ENCODE results near the gene FAM53C. TPM values are rescaled to one million over a fixed set of nuclear protein-coding genes. Genes with fewer than 3 reads are reported as not detected.
"Not testable (repeated sequence)": the region's sequence is repeated elsewhere in the genome, so short reads cannot be mapped to it uniquely, and the experiment has no call there.

Gene FAM53C
- total RNA-seq (57.0 TPM), polyA plus RNA-seq (10 to 100 TPM; 20.4 to 28.9 (median 24.6) TPM)

DNA sequence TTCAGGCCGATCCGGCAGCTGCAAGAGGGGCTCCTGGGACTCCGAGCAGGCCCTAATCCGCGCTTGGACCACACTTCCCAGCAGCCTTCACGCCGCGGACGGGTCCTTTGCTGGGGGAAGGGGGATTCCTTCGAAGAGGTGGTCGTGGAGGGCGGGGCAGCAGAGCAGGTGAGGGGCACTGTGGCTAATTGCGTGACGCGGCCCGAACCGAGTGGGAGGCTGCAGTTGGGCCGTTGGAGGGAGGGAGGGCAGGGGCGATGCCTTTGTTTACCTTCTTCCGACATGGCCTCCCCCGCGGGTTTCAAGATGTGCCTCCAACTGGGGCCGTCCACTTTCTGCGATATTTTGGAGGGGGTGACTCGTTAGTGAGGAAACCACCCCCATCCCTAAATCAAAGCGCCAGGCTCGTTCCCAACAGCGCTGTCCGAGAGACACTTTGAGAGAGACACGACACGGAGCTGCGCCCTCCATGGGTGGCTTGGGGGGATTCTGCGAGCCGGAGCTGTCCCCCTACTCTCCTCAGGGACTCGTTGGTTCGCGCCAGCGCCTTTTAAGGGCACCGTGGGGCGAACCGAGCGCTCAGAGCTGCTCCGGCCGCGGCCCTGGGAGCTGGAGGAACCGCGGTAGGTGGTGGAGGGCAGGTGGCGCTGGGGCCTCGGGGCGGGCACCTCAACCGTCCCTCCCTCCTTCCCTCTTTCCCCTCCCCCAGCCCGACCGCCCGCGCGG is at the start of gene FAM53C:
Gene FAM53C (plus strand): TSS at position 582 of the 726 bp plus-strand sequence. CDS start 3,070 bp downstream, outside the sequence.
- peaks cover 27% of the 10 kb centered on the region for H3K4me1 ChIP-seq (ENCODE audit: control insufficient read depth, insufficient read depth, low read length, poor library complexity, severe bottlenecking)
- no peaks in the 10 kb centered on the region for H3K9me3 ChIP-seq (ENCODE audit: control insufficient read depth in 2 of 2, low read length in 2 of 2)
- peaks cover 9% of the 10 kb centered on the region for H3K36me3 ChIP-seq (ENCODE audit: control insufficient read depth, insufficient read depth, low read length)
- Mint-ChIP-seq H3K27me3 (peaks cover 5% of the 10 kb centered on the region), H3K4me1 (peaks cover 1 to 43% (median 26%) of the 10 kb centered on the region in 4 donors), H3K36me3 (peaks cover 8% of the 10 kb centered on the region), H3K4me3 (peak within 1 kb of the TSS; percentile 92 to 99 (median 94)), H3K27ac (peak within 1 kb of the TSS; percentile 99 to 100 (median 100)), H3K9me3 (no peaks in the 10 kb centered on the region)
- DNase-seq = peak; percentile 82 to 96 (median 95)
- ATAC-seq (ENCODE audit: low read depth in 2 of 2) = peak; percentile 91
- H3K27ac ChIP-seq (ENCODE audit: insufficient read depth, low read length, poor library complexity, severe bottlenecking) = peak within 1 kb of the TSS; percentile 87
- no peaks in the 10 kb centered on the region for H3K27me3 ChIP-seq (ENCODE audit: control insufficient read depth, insufficient read depth, low read length)
- H3K4me3 ChIP-seq (ENCODE audit: low read depth, low read length) = peak within 1 kb of the TSS; percentile 81

DNA sequence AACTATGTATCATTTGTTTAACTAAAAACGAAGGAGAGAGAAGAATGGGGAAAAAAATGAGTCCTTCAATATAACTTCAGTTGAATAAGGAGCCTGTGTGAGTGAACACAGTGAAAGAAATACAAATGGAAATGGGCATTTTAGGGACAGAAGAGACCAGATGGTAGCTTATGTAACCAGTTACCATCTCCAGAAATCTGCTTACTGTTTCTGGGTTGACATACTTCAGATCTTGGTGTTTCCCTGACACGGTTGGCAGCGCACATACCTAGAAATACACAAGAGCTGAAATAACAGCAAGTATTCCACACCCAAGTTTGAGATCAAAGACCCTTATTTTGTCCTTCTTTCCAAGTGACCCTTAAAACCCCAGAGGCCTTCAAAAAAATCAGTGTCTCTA is 48.8 kb upstream of the FAM53C start:
- Histone ChIP-seq H3K9me3 (ENCODE audit: control insufficient read depth in 2 of 2, low read length in 2 of 2) (no peaks in the 10 kb centered on the region), H3K4me1 (ENCODE audit: control insufficient read depth, insufficient read depth, low read length, poor library complexity, severe bottlenecking) (no peaks in the 10 kb centered on the region), H3K4me3 (ENCODE audit: low read depth, low read length) (no peak overlapping the region), H3K27me3 (ENCODE audit: control insufficient read depth, insufficient read depth, low read length) (no peaks in the 10 kb centered on the region), H3K27ac (ENCODE audit: insufficient read depth, low read length, poor library complexity, severe bottlenecking) (no peak overlapping the region), H3K36me3 (ENCODE audit: control insufficient read depth, insufficient read depth, low read length) (no peaks in the 10 kb centered on the region)
- ATAC-seq (ENCODE audit: low read depth in 2 of 2) (no peak), DNase-seq (no peak)
- Mint-ChIP-seq H3K4me1 (peaks cover 0 to 6% (median 4%) of the 10 kb centered on the region in 4 donors), H3K4me3 (no peak overlapping the region), H3K36me3 (no peaks in the 10 kb centered on the region), H3K9me3 (no peaks in the 10 kb centered on the region), H3K27ac (no peak overlapping the region), H3K27me3 (no peaks in the 10 kb centered on the region)

DNA sequence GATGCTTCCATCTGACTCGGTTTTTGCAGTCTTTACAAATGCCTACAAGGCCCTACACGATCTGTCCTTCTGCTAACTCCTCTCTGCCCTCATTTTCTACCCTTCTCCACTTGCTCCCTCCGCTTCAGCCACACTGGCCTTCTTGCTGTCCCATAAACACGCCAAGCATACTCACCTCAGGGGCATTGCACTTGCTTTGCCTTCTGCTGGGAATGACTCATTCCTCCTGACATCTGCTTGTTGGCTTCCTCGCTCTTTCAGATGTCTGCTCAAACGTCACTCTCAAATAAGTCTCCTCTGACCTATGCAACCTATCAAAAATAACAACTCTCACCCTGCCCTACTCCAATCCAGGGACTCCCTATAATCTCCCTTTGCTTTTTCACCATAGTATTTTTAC is 34.7 kb upstream of the FAM53C start:
- H3K4me3 ChIP-seq (ENCODE audit: low read depth, low read length) = no peak overlapping the region
- DNase-seq (no peak), ATAC-seq (ENCODE audit: low read depth in 2 of 2) (no peak)
- no peaks in the 10 kb centered on the region for H3K36me3 ChIP-seq (ENCODE audit: control insufficient read depth, insufficient read depth, low read length)
- no peaks in the 10 kb centered on the region for H3K9me3 ChIP-seq (ENCODE audit: control insufficient read depth in 2 of 2, low read length in 2 of 2)
- Mint-ChIP-seq H3K36me3 (peaks cover 6% of the 10 kb centered on the region), H3K9me3 (peaks cover 0 to 3% (median 0%) of the 10 kb centered on the region in 7 donors), H3K4me3 (no peak overlapping the region), H3K4me1 (peaks cover 0 to 6% (median 2%) of the 10 kb centered on the region in 4 donors), H3K27ac (no peak overlapping the region), H3K27me3 (no peaks in the 10 kb centered on the region)
- no peaks in the 10 kb centered on the region for H3K4me1 ChIP-seq (ENCODE audit: control insufficient read depth, insufficient read depth, low read length, poor library complexity, severe bottlenecking)
- no peaks in the 10 kb centered on the region for H3K27me3 ChIP-seq (ENCODE audit: control insufficient read depth, insufficient read depth, low read length)
- H3K27ac ChIP-seq (ENCODE audit: insufficient read depth, low read length, poor library complexity, severe bottlenecking) = no peak overlapping the region

DNA sequence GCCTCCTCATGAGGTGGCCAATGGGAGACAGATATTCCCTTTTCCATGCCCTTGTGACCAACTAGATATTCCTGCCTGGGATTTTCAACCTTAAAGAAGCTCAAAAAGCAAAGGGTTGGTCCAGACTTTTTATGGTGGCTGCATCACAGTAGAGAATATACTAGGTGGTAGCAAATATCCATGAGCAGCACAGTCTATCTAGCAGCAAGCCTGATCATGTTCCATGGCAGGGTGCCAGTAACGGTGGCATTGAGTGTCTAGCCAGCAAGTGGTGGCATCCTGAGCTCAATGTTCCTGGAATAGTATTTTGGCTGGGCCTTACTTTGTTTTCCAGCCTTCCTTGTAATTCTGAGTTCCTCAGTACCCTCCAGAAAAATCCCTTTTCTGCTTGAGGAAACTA is 32.3 kb upstream of the FAM53C start:
- Mint-ChIP-seq H3K9me3 (peaks cover 0 to 2% (median 0%) of the 10 kb centered on the region in 7 donors), H3K36me3 (no peaks in the 10 kb centered on the region), H3K27me3 (no peaks in the 10 kb centered on the region), H3K27ac (no peak overlapping the region), H3K4me1 (peaks cover 0 to 6% (median 0%) of the 10 kb centered on the region in 4 donors), H3K4me3 (no peak overlapping the region)
- DNase-seq (no peak), ATAC-seq (ENCODE audit: low read depth in 2 of 2) (no peak)
- no peak overlapping the region for H3K4me3 ChIP-seq (ENCODE audit: low read depth, low read length)
- H3K36me3 ChIP-seq (ENCODE audit: control insufficient read depth, insufficient read depth, low read length) = no peaks in the 10 kb centered on the region
- H3K27ac ChIP-seq (ENCODE audit: insufficient read depth, low read length, poor library complexity, severe bottlenecking) = no peak overlapping the region
- H3K27me3 ChIP-seq (ENCODE audit: control insufficient read depth, insufficient read depth, low read length) = no peaks in the 10 kb centered on the region
- no peaks in the 10 kb centered on the region for H3K9me3 ChIP-seq (ENCODE audit: control insufficient read depth in 2 of 2, low read length in 2 of 2)
- no peaks in the 10 kb centered on the region for H3K4me1 ChIP-seq (ENCODE audit: control insufficient read depth, insufficient read depth, low read length, poor library complexity, severe bottlenecking)

DNA sequence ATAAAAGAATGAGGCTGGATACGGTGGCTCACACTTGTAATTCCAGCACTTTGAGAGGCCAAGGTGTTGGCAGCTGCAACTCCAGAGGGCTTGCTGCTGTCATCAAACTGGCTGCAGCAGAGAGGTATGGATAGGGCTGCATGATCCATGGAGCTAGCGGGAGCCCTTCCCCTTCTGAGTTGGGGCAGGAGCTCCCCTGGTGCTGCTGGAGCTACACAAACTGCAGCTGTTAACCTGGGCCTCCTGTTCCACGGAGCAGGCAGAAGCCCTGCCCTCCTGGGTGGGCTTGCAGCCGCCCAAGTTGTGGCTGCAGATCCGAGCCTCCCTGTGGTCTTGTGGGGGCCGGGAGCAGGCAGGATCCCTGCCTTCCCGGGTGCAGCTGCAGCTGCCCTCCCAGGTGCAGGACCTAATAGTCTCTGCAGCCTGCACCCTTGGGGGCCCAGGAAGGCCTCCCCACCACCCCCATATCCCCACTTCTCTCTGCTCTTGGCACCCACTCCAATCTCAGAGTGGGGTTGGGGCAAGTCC is 22.3 kb upstream of the FAM53C start:
- Mint-ChIP-seq H3K4me1 (no peaks in the 10 kb centered on the region), H3K9me3 (no peaks in the 10 kb centered on the region), H3K27me3 (no peaks in the 10 kb centered on the region), H3K27ac (no peak overlapping the region), H3K36me3 (peaks cover 3% of the 10 kb centered on the region), H3K4me3 (no peak overlapping the region)
- Histone ChIP-seq H3K4me3 (ENCODE audit: low read depth, low read length) (no peak overlapping the region), H3K9me3 (ENCODE audit: control insufficient read depth in 2 of 2, low read length in 2 of 2) (no peaks in the 10 kb centered on the region), H3K4me1 (ENCODE audit: control insufficient read depth, insufficient read depth, low read length, poor library complexity, severe bottlenecking) (no peaks in the 10 kb centered on the region), H3K27ac (ENCODE audit: insufficient read depth, low read length, poor library complexity, severe bottlenecking) (no peak overlapping the region), H3K27me3 (ENCODE audit: control insufficient read depth, insufficient read depth, low read length) (no peaks in the 10 kb centered on the region), H3K36me3 (ENCODE audit: control insufficient read depth, insufficient read depth, low read length) (no peaks in the 10 kb centered on the region)
- no peak for ATAC-seq (ENCODE audit: low read depth in 2 of 2)
- no peak for DNase-seq

DNA sequence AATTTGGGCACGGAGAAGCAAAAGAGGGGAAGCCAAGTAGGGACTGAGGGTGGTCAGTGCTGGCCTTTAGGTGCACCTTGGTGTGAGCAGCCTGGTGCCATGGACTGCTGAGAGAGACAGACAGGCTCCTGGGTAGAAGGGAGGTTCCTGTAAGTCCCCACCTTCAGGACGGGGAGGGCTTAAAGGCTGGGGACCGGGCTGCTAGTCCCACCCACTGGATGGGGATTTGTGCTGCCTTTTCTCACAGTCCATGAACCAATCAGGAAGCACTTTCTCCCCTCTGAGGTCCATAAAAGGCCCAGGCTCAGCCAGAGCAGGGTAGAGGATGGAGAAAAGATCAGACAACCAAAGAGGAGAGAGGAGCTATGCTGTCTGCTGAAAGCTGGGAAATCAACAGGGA is 21.7 kb upstream of the FAM53C start:
- H3K27me3 Mint-ChIP-seq = no peaks in the 10 kb centered on the region
- ATAC-seq (ENCODE audit: low read depth in 2 of 2) (no peak), DNase-seq (no peak)
- H3K36me3 ChIP-seq (ENCODE audit: control insufficient read depth, insufficient read depth, low read length) = no peaks in the 10 kb centered on the region
- no peak overlapping the region for H3K4me3 ChIP-seq (ENCODE audit: low read depth, low read length)
- no peak overlapping the region for H3K27ac ChIP-seq (ENCODE audit: insufficient read depth, low read length, poor library complexity, severe bottlenecking)
- no peak overlapping the region for H3K27ac Mint-ChIP-seq
- no peaks in the 10 kb centered on the region for H3K4me1 ChIP-seq (ENCODE audit: control insufficient read depth, insufficient read depth, low read length, poor library complexity, severe bottlenecking)
- no peak overlapping the region for H3K4me3 Mint-ChIP-seq
- no peaks in the 10 kb centered on the region for H3K4me1 Mint-ChIP-seq
- H3K27me3 ChIP-seq (ENCODE audit: control insufficient read depth, insufficient read depth, low read length) = no peaks in the 10 kb centered on the region
- no peaks in the 10 kb centered on the region for H3K9me3 Mint-ChIP-seq
- no peaks in the 10 kb centered on the region for H3K9me3 ChIP-seq (ENCODE audit: control insufficient read depth in 2 of 2, low read length in 2 of 2)
- peaks cover 3% of the 10 kb centered on the region for H3K36me3 Mint-ChIP-seq

DNA sequence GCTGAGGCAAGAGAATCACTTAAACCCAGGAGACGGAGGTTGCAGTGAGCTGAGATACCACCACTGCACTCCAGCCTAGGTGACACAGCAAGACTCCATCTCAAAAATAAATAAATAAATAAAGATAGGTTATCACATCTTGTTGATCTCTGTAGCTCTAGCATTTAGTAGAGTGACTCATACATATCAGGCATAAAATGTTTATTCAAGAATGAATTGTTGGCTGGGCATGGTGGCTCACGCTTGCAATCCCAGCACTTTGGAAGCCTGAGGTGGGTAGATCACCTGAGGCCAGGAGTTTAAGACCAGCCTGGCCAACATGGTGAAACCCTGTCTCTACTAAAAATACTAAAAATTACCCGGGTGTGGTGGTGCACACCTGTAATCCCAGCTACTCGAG is 19.9 kb upstream of the FAM53C start:
- not testable (repeated sequence) for H3K9me3 Mint-ChIP-seq; H3K27ac Mint-ChIP-seq; H3K4me1 Mint-ChIP-seq; H3K27ac ChIP-seq (ENCODE audit: insufficient read depth, low read length, poor library complexity, severe bottlenecking); ATAC-seq (ENCODE audit: low read depth in 2 of 2); H3K27me3 Mint-ChIP-seq; DNase-seq; H3K36me3 Mint-ChIP-seq; H3K27me3 ChIP-seq (ENCODE audit: control insufficient read depth, insufficient read depth, low read length); H3K4me3 Mint-ChIP-seq; H3K9me3 ChIP-seq (ENCODE audit: control insufficient read depth in 2 of 2, low read length in 2 of 2); H3K4me3 ChIP-seq (ENCODE audit: low read depth, low read length); H3K4me1 ChIP-seq (ENCODE audit: control insufficient read depth, insufficient read depth, low read length, poor library complexity, severe bottlenecking); H3K36me3 ChIP-seq (ENCODE audit: control insufficient read depth, insufficient read depth, low read length)

All from CD4-positive, CD25-positive, alpha-beta regulatory T cell (primary cell).